ENCODE measurements around the gene BFAR.
A peak's percentile ranks its signal among the peaks of the same experiment; 100 is the strongest.
"Not testable (repeated sequence)": the region's sequence is repeated elsewhere in the genome, so short reads cannot be mapped to it uniquely, and the experiment has no call there.

The BFAR gene

GRCh38 chr16:14632693-14633569, at the start of gene BFAR:
Gene BFAR, plus strand, starts transcription at chr16:14632951. Its CDS starts 11,396 bp downstream, at chr16:14644347.
- peak; percentile 85 for DNase-seq

GRCh38 chr16:14585287-14585686, 47.5 kb upstream of the BFAR start:
- DNase-seq, result no peak

- DNase-seq, result no peak
These were observed 46.0 kb upstream of the BFAR start for GRCh38 chr16:14586637-14587305.

GRCh38 chr16:14600164-14600563, 32.6 kb upstream of the BFAR start:
- DNase-seq, result no peak

- DNase-seq, result no peak
These were observed 30.2 kb upstream of the BFAR start for GRCh38 chr16:14602443-14602963.

GRCh38 chr16:14606102-14606501, 26.6 kb upstream of the BFAR start:
- no peak for DNase-seq

- DNase-seq, result no peak
These were observed 24.6 kb upstream of the BFAR start for GRCh38 chr16:14608111-14608566.

- no peak for DNase-seq
These were observed 24.1 kb upstream of the BFAR start for GRCh38 chr16:14608604-14609003.

GRCh38 chr16:14609716-14610115, 23.0 kb upstream of the BFAR start:
- no peak for DNase-seq

GRCh38 chr16:14611660-14612059, 21.1 kb upstream of the BFAR start:
- DNase-seq, result no peak

- DNase-seq, result no peak
These were observed 18.8 kb upstream of the BFAR start for GRCh38 chr16:14613991-14614390.

GRCh38 chr16:14616280-14616679, 16.5 kb upstream of the BFAR start:
- DNase-seq, result no peak

- DNase-seq, result no peak
These were observed 14.2 kb upstream of the BFAR start for GRCh38 chr16:14618566-14618965.

- DNase-seq, result no peak
These were observed 5.7 kb upstream of the BFAR start for GRCh38 chr16:14627078-14627477.

GRCh38 chr16:14628806-14629611, 3.7 kb upstream of the BFAR start:
- no peak for DNase-seq

GRCh38 chr16:14629612-14629918, 3.2 kb upstream of the BFAR start:
- no peak for DNase-seq

- DNase-seq, result peak; percentile 76
These were observed 2.7 kb upstream of the BFAR start, which contains the start of gene PARN for GRCh38 chr16:14629919-14630619. Gene PARN, minus strand, starts transcription at chr16:14630260. Its CDS starts 135 bp downstream, at chr16:14630125.

- DNase-seq, result not testable (repeated sequence)
These were observed 2.0 kb upstream of the BFAR start for GRCh38 chr16:14630620-14631330.

GRCh38 chr16:14634389-14634725, 1.6 kb downstream of the BFAR start:
- no peak for DNase-seq

- DNase-seq, result no peak
These were observed 2.8 kb downstream of the BFAR start for GRCh38 chr16:14635395-14636165.

Data from NCI-H510A (cell line).